Femur (tissue), 1 donor: Measurements from ENCODE around the gene SERPINB2.
"Not testable (repeated sequence)": the region's sequence is repeated elsewhere in the genome, so short reads cannot be mapped to it uniquely, and the experiment has no call there.

Experiments
- DNase-seq: peaks from one replicate; pipeline ENCODE4 v3.0.0-alpha.2; 2017

Gene SERPINB2

DNA sequence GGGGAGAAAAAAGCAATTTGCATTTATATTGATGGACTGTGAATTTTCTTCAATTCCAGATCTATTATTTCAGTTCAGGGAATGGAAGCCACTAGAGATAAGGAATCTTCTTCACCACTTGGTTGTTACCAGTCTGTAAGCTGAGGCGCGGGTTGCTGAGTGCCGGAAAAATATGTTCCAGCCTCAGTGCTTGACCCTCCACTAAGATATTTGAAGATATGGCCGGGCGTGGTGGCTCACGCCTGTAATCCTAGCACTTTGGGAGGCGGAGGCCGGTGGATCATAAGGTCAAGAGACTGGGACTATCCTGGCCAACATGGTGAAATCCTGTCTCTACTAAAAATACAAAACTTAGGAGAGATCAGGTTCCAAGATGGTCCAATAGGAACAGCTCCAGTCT, 52.5 kb downstream of the SERPINB2 start:
- DNase-seq, result no peak

DNA sequence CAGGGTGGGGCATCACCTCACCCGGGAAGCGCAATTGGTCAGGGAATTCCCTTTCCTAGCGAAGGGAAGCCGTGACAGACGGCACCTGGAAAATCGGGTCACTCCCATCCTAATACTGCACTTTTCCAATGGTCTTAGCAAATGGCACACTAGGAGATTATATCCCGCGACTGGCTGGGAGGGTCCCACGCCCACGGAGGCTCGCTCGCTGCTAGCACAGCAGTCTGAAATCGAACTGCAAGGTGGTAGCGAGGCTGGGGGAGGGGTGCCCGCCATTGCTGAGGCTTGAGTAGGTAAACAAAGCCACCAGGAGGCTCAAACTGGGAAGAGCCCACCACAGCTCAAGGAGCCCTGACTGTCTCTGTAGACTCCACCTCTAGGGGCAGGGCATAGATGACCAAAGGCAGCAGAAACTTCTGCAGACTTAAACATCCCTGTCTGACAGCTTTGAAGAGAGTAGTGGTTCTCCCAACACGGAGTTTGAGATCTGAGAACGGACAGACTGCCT, 53.1 kb downstream of the SERPINB2 start:
- DNase-seq, result not testable (repeated sequence)

DNA sequence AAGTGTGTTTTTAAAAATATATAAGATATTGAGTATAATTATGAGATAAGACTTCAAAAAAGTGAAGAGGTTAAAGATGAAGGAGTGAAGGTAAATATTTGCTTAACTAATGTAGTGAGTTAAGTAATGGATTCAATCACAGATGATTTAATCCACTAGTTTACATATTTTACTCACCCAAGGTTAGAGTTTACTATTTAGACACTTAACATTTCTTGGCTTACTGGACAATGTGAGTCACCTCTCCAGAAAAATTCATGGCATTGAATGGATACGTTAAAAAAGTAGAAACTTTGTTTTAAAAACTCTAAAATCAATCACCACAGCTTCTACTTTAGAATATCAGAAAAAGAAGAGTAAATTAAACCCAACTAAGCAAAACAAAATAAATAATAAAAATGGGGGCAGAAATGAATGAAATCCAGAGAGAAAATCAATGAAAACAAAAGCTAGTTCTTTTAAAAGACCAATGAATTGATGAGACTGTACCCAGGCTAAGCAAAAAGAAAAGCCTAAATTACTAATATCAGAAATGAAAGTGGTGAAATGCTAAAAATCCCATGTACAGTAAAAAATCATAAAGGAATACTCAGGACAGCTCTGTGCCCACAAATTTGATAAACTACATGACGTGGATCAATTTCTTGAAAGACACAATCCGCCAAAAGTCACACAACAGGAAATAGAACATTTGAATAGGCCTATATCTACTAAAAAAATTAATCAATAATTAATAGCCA, 59.7 kb downstream of the SERPINB2 start:
- DNase-seq, result no peak

DNA sequence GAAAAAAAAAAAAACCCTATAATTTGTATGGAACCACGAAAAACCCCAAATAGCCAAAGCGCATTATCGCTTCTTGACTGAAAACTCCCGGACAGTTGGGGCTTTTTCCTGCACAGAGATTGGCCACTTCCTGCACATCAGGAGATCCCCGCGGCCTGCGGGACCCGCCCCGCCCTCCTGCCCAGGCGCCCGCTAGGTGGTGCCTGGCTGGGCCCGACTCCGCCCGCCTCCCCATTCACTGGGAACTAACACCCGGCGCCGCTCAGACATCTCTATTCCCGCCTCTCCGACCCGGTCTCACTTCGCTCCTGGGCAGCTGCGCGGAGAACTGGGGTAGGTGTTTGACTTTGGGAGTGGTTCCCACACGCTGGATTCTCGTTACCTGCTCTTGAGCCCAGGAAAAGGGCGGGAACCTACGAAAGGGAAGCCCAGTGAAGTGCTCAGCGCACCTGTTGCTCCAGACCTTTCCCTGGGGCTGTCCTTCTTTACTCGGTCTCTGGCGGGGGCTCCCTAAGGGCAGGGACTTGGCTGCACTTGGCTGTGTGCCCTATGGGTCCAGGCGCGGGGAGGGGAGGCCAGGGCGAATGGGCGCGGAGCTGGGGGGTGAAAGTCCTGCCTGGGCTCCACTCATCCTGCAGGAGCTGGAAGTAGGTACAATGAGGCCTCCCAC, 61.7 kb downstream of the SERPINB2 start, which contains the start of gene HMSD:
TSS of gene HMSD (plus strand) at position 234 of the 670 bp plus-strand sequence. CDS start 4,155 bp downstream, outside the sequence.
- DNase-seq, result peak; percentile 39

DNA sequence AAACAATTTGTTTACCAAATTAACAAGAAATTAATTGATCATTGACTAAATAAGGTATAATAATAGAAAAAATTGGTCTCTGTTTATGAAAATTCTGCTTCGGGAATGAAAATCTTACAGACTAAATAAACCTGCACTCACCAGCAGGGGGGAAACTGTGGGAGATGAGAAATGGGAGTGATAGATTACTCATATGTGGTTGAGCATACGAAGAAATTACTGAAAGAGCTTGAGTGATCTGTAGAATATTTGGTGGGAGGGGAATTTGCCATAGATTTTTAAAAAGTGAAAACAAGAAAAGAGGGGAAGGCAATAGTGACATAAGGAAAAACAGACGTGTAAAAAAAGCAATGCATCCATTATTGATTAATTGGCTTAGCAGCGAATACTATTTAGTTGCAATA, 63.8 kb downstream of the SERPINB2 start:
- DNase-seq, result no peak
